GM21737 (cell line): ENCODE results near the gene VWA1.
A peak's percentile ranks its signal among the peaks of the same experiment; 100 is the strongest.

Source experiments
- ATAC-seq: cut with Tn5 transposase; IDR thresholded peaks from one replicate; pipeline ENCODE4 v1.9.1; 2021; ENCODE audit warnings: mild to moderate bottlenecking, moderate library complexity; ENCODE audit not compliant: unreplicated experiment

VWA1 gene

GRCh38 chr1:1435106-1435903, at the start of gene VWA1:
TSS of gene VWA1 (plus strand) at chr1:1435690. CDS start at chr1:1435749, 59 bp downstream.
- no peak for ATAC-seq

- no peak for ATAC-seq
These were observed 49.6 kb upstream of the VWA1 start for GRCh38 chr1:1385931-1386330.

GRCh38 chr1:1387098-1388077, 48.1 kb upstream of the VWA1 start:
- no peak for ATAC-seq

GRCh38 chr1:1388078-1388472, 47.4 kb upstream of the VWA1 start:
- no peak for ATAC-seq

- ATAC-seq = no peak
These were observed 44.8 kb upstream of the VWA1 start for GRCh38 chr1:1390675-1391074.

- no peak for ATAC-seq
These were observed 44.3 kb upstream of the VWA1 start for GRCh38 chr1:1391225-1391624.

GRCh38 chr1:1393014-1393413, 42.5 kb upstream of the VWA1 start:
- ATAC-seq = no peak

- no peak for ATAC-seq
These were observed 42.1 kb upstream of the VWA1 start for GRCh38 chr1:1393428-1393827.

GRCh38 chr1:1394116-1394515, 41.4 kb upstream of the VWA1 start:
- ATAC-seq = no peak

- no peak for ATAC-seq
These were observed 40.3 kb upstream of the VWA1 start for GRCh38 chr1:1395166-1395565.

- ATAC-seq = no peak
These were observed 37.5 kb upstream of the VWA1 start for GRCh38 chr1:1397839-1398523.

GRCh38 chr1:1398677-1399186, 36.8 kb upstream of the VWA1 start:
- peak; percentile 16 for ATAC-seq

- peak; percentile 95 for ATAC-seq
These were observed 36.2 kb upstream of the VWA1 start, which contains the start of gene CCNL2 for GRCh38 chr1:1399187-1399871. TSS of gene CCNL2 (minus strand) at chr1:1399335. CDS start at chr1:1399306, 29 bp downstream.

- no peak for ATAC-seq
These were observed 35.5 kb upstream of the VWA1 start for GRCh38 chr1:1399872-1400575.

- ATAC-seq = no peak
These were observed 34.7 kb upstream of the VWA1 start for GRCh38 chr1:1400576-1401456.

GRCh38 chr1:1401457-1402010, 34.0 kb upstream of the VWA1 start:
- no peak for ATAC-seq

GRCh38 chr1:1402072-1402900, 33.2 kb upstream of the VWA1 start:
- no peak for ATAC-seq
